Breast epithelium (tissue), 3 donors: ENCODE data around the gene TNP1.

Experiments used
- POLR2A ChIP-seq: fragments of 450-650 bp; IDR thresholded peaks from one replicate; pipeline ENCODE4 v1.6.1; 2016; ENCODE audit warnings: antibody characterized with exemption, mild to moderate bottlenecking, moderate library complexity
- POLR2AphosphoS5 ChIP-seq, 3 donors: sonication (generic); formaldehyde crosslinking; IDR thresholded peaks; one replicate each; pipeline ENCODE4 v1.6.1; 2017; ENCODE audit warnings: antibody characterized with exemption in 3 of 3
- TF ChIP-seq, protein P1 (sequence below), 3 donors: fragments of 450-650 bp; IDR thresholded peaks; one replicate each; pipeline ENCODE4 v1.5.1; 2016 to 2017; ENCODE audit warnings: antibody characterized with exemption in 3 of 3, mild to moderate bottlenecking in 3 of 3, moderate library complexity in 3 of 3

DNA sequence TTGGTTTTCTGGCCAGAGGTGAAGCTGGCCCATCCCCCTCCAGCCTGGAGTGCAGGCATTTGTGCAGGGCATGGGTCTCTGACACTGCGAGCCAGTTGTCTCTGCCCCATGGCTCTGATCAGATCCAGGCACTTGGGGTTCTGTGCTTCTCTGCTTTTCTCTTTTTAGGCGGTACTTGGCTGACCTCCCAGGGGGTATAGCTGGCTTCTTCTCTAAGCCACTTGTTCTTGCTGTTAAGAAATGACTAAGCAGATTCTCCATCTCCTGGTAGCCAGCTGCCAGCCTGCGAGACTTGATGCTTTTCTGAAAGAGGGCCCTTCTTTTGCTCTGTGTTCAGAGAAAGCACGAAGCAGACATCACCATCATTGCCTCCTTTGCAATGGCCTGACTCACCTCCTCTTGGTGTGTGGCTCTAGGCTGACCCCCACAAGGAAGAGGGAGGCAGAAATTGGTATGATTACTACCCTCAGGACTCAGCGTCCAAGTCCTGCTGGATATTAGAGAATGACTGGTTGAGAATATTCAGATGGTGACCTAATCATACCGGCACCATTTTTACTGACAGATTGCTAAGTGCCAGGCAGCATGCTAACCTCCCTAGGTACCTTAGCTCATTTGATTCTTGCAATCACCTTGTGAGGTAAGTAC is 32.7 kb downstream of the TNP1 start:
- TF ChIP-seq, protein P1, sequence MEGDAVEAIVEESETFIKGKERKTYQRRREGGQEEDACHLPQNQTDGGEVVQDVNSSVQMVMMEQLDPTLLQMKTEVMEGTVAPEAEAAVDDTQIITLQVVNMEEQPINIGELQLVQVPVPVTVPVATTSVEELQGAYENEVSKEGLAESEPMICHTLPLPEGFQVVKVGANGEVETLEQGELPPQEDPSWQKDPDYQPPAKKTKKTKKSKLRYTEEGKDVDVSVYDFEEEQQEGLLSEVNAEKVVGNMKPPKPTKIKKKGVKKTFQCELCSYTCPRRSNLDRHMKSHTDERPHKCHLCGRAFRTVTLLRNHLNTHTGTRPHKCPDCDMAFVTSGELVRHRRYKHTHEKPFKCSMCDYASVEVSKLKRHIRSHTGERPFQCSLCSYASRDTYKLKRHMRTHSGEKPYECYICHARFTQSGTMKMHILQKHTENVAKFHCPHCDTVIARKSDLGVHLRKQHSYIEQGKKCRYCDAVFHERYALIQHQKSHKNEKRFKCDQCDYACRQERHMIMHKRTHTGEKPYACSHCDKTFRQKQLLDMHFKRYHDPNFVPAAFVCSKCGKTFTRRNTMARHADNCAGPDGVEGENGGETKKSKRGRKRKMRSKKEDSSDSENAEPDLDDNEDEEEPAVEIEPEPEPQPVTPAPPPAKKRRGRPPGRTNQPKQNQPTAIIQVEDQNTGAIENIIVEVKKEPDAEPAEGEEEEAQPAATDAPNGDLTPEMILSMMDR (IDR thresholded peaks at IDR 0.05): no peak
- TF ChIP-seq POLR2A: no peak
- no peak for TF ChIP-seq POLR2AphosphoS5 (IDR thresholded peaks at IDR 0.05)
